ENCODE measurements around the gene ASCC1.

The ASCC1 gene

GRCh38 chr10:72062832-72063702 is 153.0 kb downstream of the ASCC1 start:
- DNase-seq: no peak

- DNase-seq: peak; percentile 24
Observed at GRCh38 chr10:72062382-72062781, 153.7 kb downstream of the ASCC1 start.

- no peak for DNase-seq
Observed at GRCh38 chr10:72061930-72062329, 154.1 kb downstream of the ASCC1 start.

- no peak for DNase-seq
Observed at GRCh38 chr10:72061491-72061890, 154.6 kb downstream of the ASCC1 start.

GRCh38 chr10:72059843-72060822 is 155.9 kb downstream of the ASCC1 start:
- DNase-seq: no peak

GRCh38 chr10:72058989-72059842 is 156.9 kb downstream of the ASCC1 start:
- DNase-seq: no peak

- no peak for DNase-seq
Observed at GRCh38 chr10:72058347-72058898, 157.7 kb downstream of the ASCC1 start.

GRCh38 chr10:72056932-72057751 is 158.9 kb downstream of the ASCC1 start:
- no peak for DNase-seq

- no peak for DNase-seq
Observed at GRCh38 chr10:72056113-72056512, 160.0 kb downstream of the ASCC1 start.

GRCh38 chr10:72053690-72054089 is 162.4 kb downstream of the ASCC1 start:
- DNase-seq: no peak

GRCh38 chr10:72050873-72051272 is 165.2 kb downstream of the ASCC1 start:
- no peak for DNase-seq

GRCh38 chr10:72049969-72050781 is 165.9 kb downstream of the ASCC1 start:
- no peak for DNase-seq

- DNase-seq: no peak
Observed at GRCh38 chr10:72049472-72049871, 166.6 kb downstream of the ASCC1 start.

- DNase-seq: peak; percentile 87
Observed at GRCh38 chr10:72048450-72049124, 167.5 kb downstream of the ASCC1 start.

All from NCI-H1694 treated with DMSO at 0.1 percent for 48 hours (cell line).